ENCODE measurements around the gene DDAH1.

GRCh38 chr1:85319491-85319890 is 145.5 kb downstream of the DDAH1 start:
- no peak for TF ChIP-seq EZH2 (IDR thresholded peaks at IDR 0.05; ENCODE audit: borderline replicate concordance, low read depth, low read length, severe bottlenecking)
- no peak for TF ChIP-seq CTCF (IDR thresholded peaks at IDR 0.05; ENCODE audit: borderline replicate concordance, extremely low read depth, low read length, poor library complexity, severe bottlenecking)
